Neural progenitor cell (in vitro differentiated cells): ENCODE results near the gene DNAH3. TPM values are rescaled to one million over a fixed set of nuclear protein-coding genes. Genes with fewer than 3 reads are reported as not detected.

Experiments
- DNase-seq: peaks from one replicate; pipeline ENCODE4 v3.0.0-alpha.2; 2016; ENCODE audit warnings: low spot score
- H2AFZ ChIP-seq: fragments of 200-600 bp; sonication (generic); replicated peaks from 2 replicates; pipeline ENCODE4 v1.6.1; 2016; ENCODE audit warnings: antibody characterized with exemption
- H3F3A ChIP-seq: fragments of 200-600 bp; sonication (generic); 2 replicates; pipeline ENCODE4 v1.6.1; 2016; ENCODE audit warnings: antibody characterized with exemption, low read depth
- H3K27ac ChIP-seq: fragments of 200-600 bp; sonication (generic); 2 replicates; pipeline ENCODE4 v1.5.1; 2016; ENCODE audit warnings: mild to moderate bottlenecking
- H3K27me3 ChIP-seq: fragments of 200-600 bp; sonication (generic); 2 replicates; pipeline ENCODE4 v1.6.1; 2016; ENCODE audit warnings: mild to moderate bottlenecking, moderate library complexity
- H3K36me3 ChIP-seq: fragments of 200-600 bp; sonication (generic); 2 replicates; pipeline ENCODE4 v1.5.1; 2016
- H3K4me1 ChIP-seq: fragments of 200-600 bp; sonication (generic); 2 replicates; pipeline ENCODE4 v1.6.1; 2016; ENCODE audit warnings: mixed run types
- H3K4me2 ChIP-seq: fragments of 200-600 bp; sonication (generic); 2 replicates; pipeline ENCODE4 v1.6.1; 2016
- H3K4me3 ChIP-seq: fragments of 200-600 bp; sonication (generic); 2 replicates; pipeline ENCODE4 v1.5.1; 2016
- H3K79me2 ChIP-seq: fragments of 200-600 bp; sonication (generic); 2 replicates; pipeline ENCODE4 v1.6.1; 2016; ENCODE audit warnings: low read depth
- H3K9ac ChIP-seq: fragments of 200-600 bp; sonication (generic); 2 replicates; pipeline ENCODE4 v1.6.1; 2016
- H3K9me3 ChIP-seq: fragments of 200-600 bp; sonication (generic); 2 replicates; pipeline ENCODE4 v1.5.1; 2016; ENCODE audit warnings: low read depth
- H4K20me1 ChIP-seq: fragments of 200-600 bp; sonication (generic); 2 replicates; pipeline ENCODE4 v1.6.1; 2016; ENCODE audit warnings: low read depth
- H3K27ac Mint-ChIP-seq: 3 replicates; pipeline ENCODE4 v1.8.0; 2021; ENCODE audit warnings: mixed read lengths
- H3K27me3 Mint-ChIP-seq: 2 replicates; pipeline ENCODE4 v1.8.0; 2022; ENCODE audit warnings: low read depth, mild to moderate bottlenecking, inconsistent platforms, moderate library complexity, mixed read lengths; ENCODE audit not compliant: insufficient read depth
- H3K36me3 Mint-ChIP-seq: 3 replicates; pipeline ENCODE4 v1.8.0; 2021; ENCODE audit warnings: mixed read lengths
- H3K4me1 Mint-ChIP-seq: 3 replicates; pipeline ENCODE4 v1.8.0; 2021; ENCODE audit warnings: mixed read lengths
- H3K4me3 Mint-ChIP-seq: 3 replicates; pipeline ENCODE4 v1.8.0; 2021; ENCODE audit warnings: mild to moderate bottlenecking, moderate library complexity, mixed read lengths
- H3K9me3 Mint-ChIP-seq: 3 replicates; pipeline ENCODE4 v1.8.0; 2020; ENCODE audit warnings: mixed read lengths
- CTCF ChIP-seq: fragments of 200-600 bp; sonication (generic); IDR thresholded peaks from 2 replicates; pipeline ENCODE4 v1.5.1; 2017; ENCODE audit warnings: antibody characterized with exemption, mild to moderate bottlenecking
- EZH2 ChIP-seq: fragments of 200-600 bp; sonication (generic); IDR thresholded peaks from 2 replicates; pipeline ENCODE4 v1.6.1; 2017; ENCODE audit warnings: antibody characterized with exemption, mild to moderate bottlenecking, moderate library complexity
- EZH2phosphoT487 ChIP-seq: fragments of 200-600 bp; sonication (generic); IDR thresholded peaks from 2 replicates; pipeline ENCODE4 v1.6.1; 2017; ENCODE audit warnings: antibody characterized with exemption
- total RNA-seq: library from RNA; depleted of rRNA; stranded (reverse); fragments of >200 nt; gene quantifications from 2 replicates; pipeline ENCODE4 v1.2.3, GENCODE V29; 2015; ENCODE audit warnings: low replicate concordance

DNAH3 gene
- total RNA-seq, 1 donor from 2014 or later = 0.92 TPM

- no peak overlapping the region for H3K27ac Mint-ChIP-seq
- no peak for TF ChIP-seq CTCF
- Histone ChIP-seq H3K79me2 (no peaks in the 10 kb centered on the region), H3K4me1 (no peaks in the 10 kb centered on the region), H3K9ac (no peak overlapping the region), H3K27me3 (no peaks in the 10 kb centered on the region), H4K20me1 (no peaks in the 10 kb centered on the region), H3K4me2 (no peak overlapping the region), H3F3A (no peaks in the 10 kb centered on the region), H3K9me3 (no peaks in the 10 kb centered on the region), H3K36me3 (no peaks in the 10 kb centered on the region), H3K27ac (no peak overlapping the region), H3K4me3 (no peak overlapping the region), H2AFZ (no peak overlapping the region)
- peaks cover 2% of the 10 kb centered on the region for H3K27me3 Mint-ChIP-seq
- H3K4me3 Mint-ChIP-seq = no peak overlapping the region
- peaks cover 5% of the 10 kb centered on the region for H3K36me3 Mint-ChIP-seq
- no peak for DNase-seq
- peaks cover 6% of the 10 kb centered on the region for H3K4me1 Mint-ChIP-seq
- no peaks in the 10 kb centered on the region for H3K9me3 Mint-ChIP-seq
Observed at GRCh38 chr16:20928774-20929411, 221.8 kb downstream of the DNAH3 start.

GRCh38 chr16:20925751-20926150, 224.9 kb downstream of the DNAH3 start:
- no peak overlapping the region for H3K4me3 Mint-ChIP-seq
- Histone ChIP-seq H3K79me2 (no peaks in the 10 kb centered on the region), H3F3A (no peaks in the 10 kb centered on the region), H3K27me3 (no peaks in the 10 kb centered on the region), H4K20me1 (no peaks in the 10 kb centered on the region), H3K4me1 (no peaks in the 10 kb centered on the region), H3K9me3 (no peaks in the 10 kb centered on the region), H3K9ac (no peak overlapping the region), H3K27ac (no peak overlapping the region), H3K4me3 (no peak overlapping the region), H3K4me2 (no peak overlapping the region), H3K36me3 (no peaks in the 10 kb centered on the region), H2AFZ (no peak overlapping the region)
- H3K4me1 Mint-ChIP-seq = peaks cover 6% of the 10 kb centered on the region
- peaks cover 3% of the 10 kb centered on the region for H3K27me3 Mint-ChIP-seq
- DNase-seq = no peak
- H3K9me3 Mint-ChIP-seq = no peaks in the 10 kb centered on the region
- TF ChIP-seq EZH2 (no peak), EZH2phosphoT487 (no peak), CTCF (no peak)
- H3K27ac Mint-ChIP-seq = no peak overlapping the region
- peaks cover 5% of the 10 kb centered on the region for H3K36me3 Mint-ChIP-seq

- H3K4me1 ChIP-seq = peaks cover 1% of the 10 kb centered on the region
Observed at GRCh38 chr16:20923876-20924275, 226.8 kb downstream of the DNAH3 start.

More at GRCh38 chr16:20923876-20924275, 226.8 kb downstream of the DNAH3 start:
- Mint-ChIP-seq H3K27ac (no peak overlapping the region), H3K9me3 (no peaks in the 10 kb centered on the region), H3K27me3 (peaks cover 2% of the 10 kb centered on the region), H3K4me1 (peaks cover 3% of the 10 kb centered on the region), H3K36me3 (peaks cover 5% of the 10 kb centered on the region), H3K4me3 (no peak overlapping the region)
- Histone ChIP-seq H3F3A (no peaks in the 10 kb centered on the region), H3K9ac (no peak overlapping the region), H2AFZ (no peak overlapping the region), H3K9me3 (no peaks in the 10 kb centered on the region), H3K27ac (no peak overlapping the region), H4K20me1 (no peaks in the 10 kb centered on the region), H3K36me3 (no peaks in the 10 kb centered on the region), H3K27me3 (no peaks in the 10 kb centered on the region), H3K4me2 (no peak overlapping the region), H3K79me2 (no peaks in the 10 kb centered on the region), H3K4me3 (no peak overlapping the region)
- TF ChIP-seq EZH2 = no peak
- TF ChIP-seq EZH2phosphoT487 = no peak
- no peak for TF ChIP-seq CTCF
- no peak for DNase-seq
